ENCODE results near the gene TMEM185B. TPM values are rescaled to one million over a fixed set of nuclear protein-coding genes. Genes with fewer than 3 reads are reported as not detected.

The TMEM185B gene
- total and polyA plus RNA-seq, 10 of the 15 experiments (the other 5 are each of a cell fraction or from before 2014, with no cell fraction given): 2.4 to 20.9 (median 14.5) TPM

- Histone ChIP-seq H3K9me3 (replicated peaks; ENCODE audit: control insufficient read depth, insufficient read depth, low read length) (peaks cover 9% of the 10 kb centered on the region; the same call in 2 of the 3 replicates), H4K20me1 (ENCODE audit: control insufficient read depth, insufficient read depth) (no peaks in the 10 kb centered on the region), H3K27ac (ENCODE audit: control insufficient read depth, insufficient read depth) (no peak overlapping the region), H3K27me3 (replicated peaks in 1 of 2; ENCODE audit: control insufficient read depth in 2 of 2, insufficient read depth in 2 of 2, low read length in 1 of 2) (no peaks in the 10 kb centered on the region), H2AFZ (ENCODE audit: control insufficient read depth, low read depth, low read length) (no peak overlapping the region), H3K79me2 (ENCODE audit: control insufficient read depth, insufficient read depth, low read length) (no peaks in the 10 kb centered on the region), H3K4me2 (ENCODE audit: control insufficient read depth, insufficient read depth) (no peak overlapping the region), H3K4me1 (ENCODE audit: control insufficient read depth, insufficient read depth, low read length) (peaks cover 4% of the 10 kb centered on the region; the same call in 1 of the 2 replicates), H3K36me3 (ENCODE audit: control insufficient read depth in 2 of 2, insufficient read depth in 2 of 2, low read length in 1 of 2) (no peaks in the 10 kb centered on the region), H3K9ac (ENCODE audit: control insufficient read depth, insufficient read depth, low read length) (no peak overlapping the region), H3K4me3 (no peak overlapping the region)
- no TSS peak for BruUV-seq (replicated peaks)
- DNase-seq (ENCODE audit: low read depth, low spot score) (no peak), FAIRE-seq (no peak), ATAC-seq (no peak)
- ChIA-PET SMC1A (ENCODE audit: uncharacterized antibody, unreplicated experiment) (no interaction called here), CTCF (interaction anchor here (1.3 kb wide), 1 partner anchor 69 kb away, joined by 4 read pairs; no protein-coding TSS in a partner anchor), RAD21 (ENCODE audit: unreplicated experiment) (no interaction called here), POLR2A (no interaction called here)
- TF ChIP-seq RAD21 (IDR thresholded peaks at IDR 0.05; ENCODE audit: insufficient read depth, low read depth, low read length): no peak
- no peak for TF ChIP-seq BCLAF1 (IDR thresholded peaks at IDR 0.05)
- TF ChIP-seq YY1 (IDR thresholded peaks at IDR 0.05; ENCODE audit: low read depth, low read length): no peak
- TF ChIP-seq CEBPZ (IDR thresholded peaks at IDR 0.05; ENCODE audit: low read depth, low read length): no peak
- TF ChIP-seq SPI1 (IDR thresholded peaks at IDR 0.05; ENCODE audit: borderline replicate concordance, insufficient read depth, low read depth, low read length): no peak
- TF ChIP-seq NR2C1 (IDR thresholded peaks at IDR 0.05): no peak
- TF ChIP-seq GATAD2B (conservative IDR thresholded peaks at IDR 0.05; ENCODE audit: low read depth): no peak
- no peak for TF ChIP-seq TBL1XR1 (IDR thresholded peaks at IDR 0.05; ENCODE audit: low read depth, low read length)
- no peak for TF ChIP-seq SP1 (IDR thresholded peaks at IDR 0.05; ENCODE audit: low read depth, low read length)
- in situ Hi-C loops (cut with MboI): no loop called here
- intact Hi-C loops (cut with micrococcal nuclease; ENCODE audit: unreplicated experiment): no loop called here
- WGBS (ENCODE audit: insufficient coverage, insufficient replicate concordance, low lambda C conversion rate, missing lambda C conversion rate): 100% methylated on average over 9 of the region's 9 CpGs
Observed at GRCh38 chr2:120243875-120244553, 20.8 kb upstream of the TMEM185B start.

Measured in GM12878 (cell line).